ENCODE data around the gene SLCO2B1.

The SLCO2B1 gene

DNA sequence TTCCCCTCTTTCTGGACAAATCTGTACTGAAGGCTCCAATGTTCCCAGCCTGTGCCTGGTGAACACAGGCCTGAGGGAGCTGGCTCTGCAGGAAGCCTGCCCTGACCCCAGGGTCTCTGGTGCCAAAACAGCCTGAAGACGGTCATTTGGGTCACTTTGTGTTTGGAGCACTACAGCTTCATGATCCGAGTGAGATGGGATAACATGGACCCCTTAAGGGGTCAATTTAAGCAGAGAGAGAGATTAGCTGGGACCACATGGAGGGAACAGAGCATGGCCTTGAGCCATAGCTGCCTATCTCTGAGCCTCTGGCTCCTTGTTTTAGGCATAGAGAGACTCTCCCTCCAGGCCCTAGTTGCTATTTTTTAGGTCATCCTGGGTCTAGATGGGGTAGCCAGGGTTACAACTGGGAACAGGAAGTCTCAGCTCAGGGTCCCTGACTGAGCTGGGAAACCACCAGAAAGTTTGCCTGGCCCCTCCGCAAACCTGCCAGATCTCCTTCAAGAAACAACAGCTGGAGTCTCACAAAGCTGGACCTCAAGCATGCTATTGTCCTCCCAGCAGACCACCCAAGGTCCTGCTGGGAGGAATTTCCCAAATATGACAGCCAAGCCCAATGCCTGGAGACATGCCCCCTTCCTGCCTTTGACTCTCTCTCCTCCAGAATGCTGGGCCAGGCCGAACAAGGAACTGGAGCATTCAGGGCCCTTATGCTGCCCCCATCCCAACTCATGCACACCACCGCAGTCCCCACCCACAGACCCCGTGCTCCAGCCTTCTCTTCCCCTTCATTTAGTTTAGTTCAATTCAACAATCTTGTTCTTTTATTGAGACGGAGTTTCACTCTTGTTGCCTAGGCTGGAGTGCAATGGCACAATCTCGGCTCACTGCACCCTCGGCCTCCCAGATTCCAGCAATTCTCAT lies 4.0 kb downstream of the SLCO2B1 start:
- in situ Hi-C loops (cut with MboI; ENCODE audit: low sequenced_read_pairs, unreplicated experiment), result no loop called here
- DNase-seq (ENCODE audit: low spot score), result no peak
- TF ChIP-seq, protein P1, sequence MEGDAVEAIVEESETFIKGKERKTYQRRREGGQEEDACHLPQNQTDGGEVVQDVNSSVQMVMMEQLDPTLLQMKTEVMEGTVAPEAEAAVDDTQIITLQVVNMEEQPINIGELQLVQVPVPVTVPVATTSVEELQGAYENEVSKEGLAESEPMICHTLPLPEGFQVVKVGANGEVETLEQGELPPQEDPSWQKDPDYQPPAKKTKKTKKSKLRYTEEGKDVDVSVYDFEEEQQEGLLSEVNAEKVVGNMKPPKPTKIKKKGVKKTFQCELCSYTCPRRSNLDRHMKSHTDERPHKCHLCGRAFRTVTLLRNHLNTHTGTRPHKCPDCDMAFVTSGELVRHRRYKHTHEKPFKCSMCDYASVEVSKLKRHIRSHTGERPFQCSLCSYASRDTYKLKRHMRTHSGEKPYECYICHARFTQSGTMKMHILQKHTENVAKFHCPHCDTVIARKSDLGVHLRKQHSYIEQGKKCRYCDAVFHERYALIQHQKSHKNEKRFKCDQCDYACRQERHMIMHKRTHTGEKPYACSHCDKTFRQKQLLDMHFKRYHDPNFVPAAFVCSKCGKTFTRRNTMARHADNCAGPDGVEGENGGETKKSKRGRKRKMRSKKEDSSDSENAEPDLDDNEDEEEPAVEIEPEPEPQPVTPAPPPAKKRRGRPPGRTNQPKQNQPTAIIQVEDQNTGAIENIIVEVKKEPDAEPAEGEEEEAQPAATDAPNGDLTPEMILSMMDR (IDR thresholded peaks at IDR 0.05; ENCODE audit: borderline replicate concordance, control extremely low read depth, extremely low read depth, insufficient read depth, missing control alignments), result no peak

DNA sequence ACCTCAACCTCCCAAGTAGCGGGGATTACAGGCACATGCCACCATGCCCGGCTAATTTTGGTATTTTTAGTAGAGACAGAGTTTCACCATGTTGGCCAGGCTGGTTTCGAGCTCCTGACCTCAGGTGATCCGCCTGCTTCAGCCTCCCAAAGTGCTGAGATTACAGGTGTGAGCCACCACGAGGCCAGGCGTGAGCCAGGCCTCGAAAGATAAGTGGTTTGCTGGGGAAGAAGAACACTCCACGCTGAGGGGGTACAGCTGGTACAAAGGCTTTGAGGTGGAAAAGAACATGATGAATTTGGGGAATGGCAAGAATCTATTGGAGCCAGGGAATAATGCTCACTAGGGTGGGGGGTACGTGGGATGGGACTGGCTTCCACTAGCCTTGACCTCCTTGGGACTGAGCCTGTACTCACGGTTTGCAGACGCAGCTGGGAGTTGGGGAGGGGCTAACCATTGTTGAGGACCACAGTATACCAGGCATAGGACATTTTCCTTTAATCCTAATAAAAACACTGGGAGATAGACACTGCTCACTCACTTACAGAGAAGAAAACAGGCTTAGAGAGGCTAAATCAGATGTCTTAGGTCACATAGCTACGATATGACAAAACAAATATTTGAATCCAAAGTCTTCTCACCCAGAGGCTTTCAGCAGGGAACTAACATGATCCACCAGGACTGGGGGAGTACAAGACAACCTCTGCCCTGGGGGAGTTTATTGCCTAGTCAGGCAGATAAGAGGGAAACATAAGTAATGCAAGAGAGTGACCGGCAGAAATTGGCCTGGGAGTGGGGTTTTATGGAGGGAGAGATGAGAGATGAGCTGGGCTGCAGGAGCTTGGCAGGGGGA lies 4.9 kb downstream of the SLCO2B1 start:
- no peak for DNase-seq (ENCODE audit: low spot score)
- TF ChIP-seq, protein P1 (IDR thresholded peaks at IDR 0.05; ENCODE audit: borderline replicate concordance, control extremely low read depth, extremely low read depth, insufficient read depth, missing control alignments), result no peak
- in situ Hi-C loops (cut with MboI; ENCODE audit: low sequenced_read_pairs, unreplicated experiment), result no loop called here

GRCh38 chr11:75158241-75158640 lies 7.3 kb downstream of the SLCO2B1 start:
- no peak for DNase-seq (ENCODE audit: low spot score)
- in situ Hi-C loops (cut with MboI; ENCODE audit: low sequenced_read_pairs, unreplicated experiment), result no loop called here
- TF ChIP-seq, protein P1 (IDR thresholded peaks at IDR 0.05; ENCODE audit: borderline replicate concordance, control extremely low read depth, extremely low read depth, insufficient read depth, missing control alignments), result no peak

GRCh38 chr11:75158696-75159150 lies 7.8 kb downstream of the SLCO2B1 start:
- TF ChIP-seq, protein P1 (IDR thresholded peaks at IDR 0.05; ENCODE audit: borderline replicate concordance, control extremely low read depth, extremely low read depth, insufficient read depth, missing control alignments), result no peak
- DNase-seq (ENCODE audit: low spot score), result no peak
- in situ Hi-C loops (cut with MboI; ENCODE audit: low sequenced_read_pairs, unreplicated experiment), result no loop called here

- TF ChIP-seq, protein P1 (IDR thresholded peaks at IDR 0.05; ENCODE audit: borderline replicate concordance, control extremely low read depth, extremely low read depth, insufficient read depth, missing control alignments), result no peak
- in situ Hi-C loops (cut with MboI; ENCODE audit: low sequenced_read_pairs, unreplicated experiment), result no loop called here
- no peak for DNase-seq (ENCODE audit: low spot score)
These were observed 8.4 kb downstream of the SLCO2B1 start for GRCh38 chr11:75159151-75159953.
